ENCODE measurements around the gene ERC2. TPM values are rescaled to one million over a fixed set of nuclear protein-coding genes. Genes with fewer than 3 reads are reported as not detected.

ERC2 gene
- polyA plus RNA-seq, 1 experiment: 0.07 TPM

- no peak overlapping the region for H3K4me3 ChIP-seq (ENCODE audit: low read depth, low read length)
- no peak for DNase-seq (ENCODE audit: low read depth, low spot score)
- no peak overlapping the region for H3K27ac ChIP-seq (ENCODE audit: low read depth, low read length)
- H3K9me3 ChIP-seq (ENCODE audit: control insufficient read depth, insufficient read depth, low read length): no peaks in the 10 kb centered on the region
- H3K27me3 ChIP-seq (ENCODE audit: control insufficient read depth, insufficient read depth, low read length): peaks cover 7% of the 10 kb centered on the region
- no peak for TF ChIP-seq CTCF (IDR thresholded peaks at IDR 0.05; ENCODE audit: low read depth, low read length)
- CTCF ChIA-PET: interaction anchor here (1.2 to 1.5 kb wide), 2 partner anchors 290 to 898 kb away, joined by 3 read pairs; no protein-coding TSS in a partner anchor
- POLR2A ChIA-PET: no interaction called here
Observed at GRCh38 chr3:55751730-55752129, 716.5 kb downstream of the ERC2 start.

- peak; percentile 45 for DNase-seq (ENCODE audit: low read depth, low spot score)
Observed at GRCh38 chr3:55750525-55750924, 717.7 kb downstream of the ERC2 start.

GRCh38 chr3:55749036-55749435 lies 719.2 kb downstream of the ERC2 start:
- ChIA-PET POLR2A (no interaction called here), CTCF (interaction anchor here (1.1 to 3.1 kb wide), 2 partner anchors 11 to 139 kb away, joined by 3 to 16 read pairs; no protein-coding TSS in a partner anchor)
- Histone ChIP-seq H3K27ac (ENCODE audit: low read depth, low read length) (no peak overlapping the region), H3K27me3 (ENCODE audit: control insufficient read depth, insufficient read depth, low read length) (peaks cover 4% of the 10 kb centered on the region), H3K4me3 (ENCODE audit: low read depth, low read length) (no peak overlapping the region), H3K9me3 (ENCODE audit: control insufficient read depth, insufficient read depth, low read length) (no peaks in the 10 kb centered on the region)
- no peak for DNase-seq (ENCODE audit: low read depth, low spot score)
- no peak for TF ChIP-seq CTCF (IDR thresholded peaks at IDR 0.05; ENCODE audit: low read depth, low read length)

More at GRCh38 chr3:55750525-55750924, 717.7 kb downstream of the ERC2 start:
- no peaks in the 10 kb centered on the region for H3K9me3 ChIP-seq (ENCODE audit: control insufficient read depth, insufficient read depth, low read length)
- H3K27ac ChIP-seq (ENCODE audit: low read depth, low read length): no peak overlapping the region
- H3K27me3 ChIP-seq (ENCODE audit: control insufficient read depth, insufficient read depth, low read length): peaks cover 7% of the 10 kb centered on the region
- TF ChIP-seq CTCF (IDR thresholded peaks at IDR 0.05; ENCODE audit: low read depth, low read length): no peak
- POLR2A ChIA-PET: no interaction called here
- CTCF ChIA-PET: interaction anchor here (0.8 to 1.2 kb wide), 2 partner anchors 149 to 292 kb away, joined by 3 read pairs; no protein-coding TSS in a partner anchor
- no peak overlapping the region for H3K4me3 ChIP-seq (ENCODE audit: low read depth, low read length)

GRCh38 chr3:55746808-55747413 lies 721.4 kb downstream of the ERC2 start:
- Histone ChIP-seq H3K27ac (ENCODE audit: low read depth, low read length) (no peak overlapping the region), H3K9me3 (ENCODE audit: control insufficient read depth, insufficient read depth, low read length) (no peaks in the 10 kb centered on the region), H3K27me3 (ENCODE audit: control insufficient read depth, insufficient read depth, low read length) (no peaks in the 10 kb centered on the region), H3K4me3 (ENCODE audit: low read depth, low read length) (no peak overlapping the region)
- DNase-seq (ENCODE audit: low read depth, low spot score): no peak
- POLR2A ChIA-PET: no interaction called here
- CTCF ChIA-PET: interaction anchor here (0.5 to 3.1 kb wide), 39 partner anchors 9 to 905 kb away, joined by 3 to 26 read pairs (median 3); no protein-coding TSS in a partner anchor
- peak; percentile 56 for TF ChIP-seq CTCF (IDR thresholded peaks at IDR 0.05; ENCODE audit: low read depth, low read length)

GRCh38 chr3:55742832-55743136 lies 725.5 kb downstream of the ERC2 start:
- Histone ChIP-seq H3K27ac (ENCODE audit: low read depth, low read length) (no peak overlapping the region), H3K27me3 (ENCODE audit: control insufficient read depth, insufficient read depth, low read length) (no peaks in the 10 kb centered on the region), H3K9me3 (ENCODE audit: control insufficient read depth, insufficient read depth, low read length) (no peaks in the 10 kb centered on the region), H3K4me3 (ENCODE audit: low read depth, low read length) (no peak overlapping the region)
- POLR2A ChIA-PET: no interaction called here
- no peak for TF ChIP-seq CTCF (IDR thresholded peaks at IDR 0.05; ENCODE audit: low read depth, low read length)
- CTCF ChIA-PET: interaction anchor here (0.7 to 1.5 kb wide), 3 partner anchors 21 to 912 kb away, joined by 3 to 5 read pairs (median 3); no protein-coding TSS in a partner anchor
- DNase-seq (ENCODE audit: low read depth, low spot score): no peak
